Neural cell (in vitro differentiated cells): ENCODE data around the gene GASK1A.

Experiments
- EP300 ChIP-seq: fragments of 450-650 bp; conservative IDR thresholded peaks from 2 replicates; pipeline ENCODE4 v1.6.1; 2014; ENCODE audit warnings: antibody characterized with exemption, mild to moderate bottlenecking, moderate library complexity; ENCODE audit not compliant: poor library complexity, severe bottlenecking
- MXI1 ChIP-seq: fragments of 450-650 bp; conservative IDR thresholded peaks from 2 replicates; pipeline ENCODE4 v1.6.1; 2014; ENCODE audit warnings: antibody characterized with exemption, mild to moderate bottlenecking; ENCODE audit not compliant: poor library complexity, severe bottlenecking
- POLR2AphosphoS5 ChIP-seq: IDR thresholded peaks from 2 replicates; pipeline ENCODE4 v1.6.1; 2012
- RAD21 ChIP-seq: fragments of 450-650 bp; conservative IDR thresholded peaks from 2 replicates; pipeline ENCODE4 v1.6.1; 2014; ENCODE audit warnings: antibody characterized with exemption, mild to moderate bottlenecking, moderate library complexity
- TAF1 ChIP-seq: IDR thresholded peaks from 2 replicates; pipeline ENCODE4 v1.6.1; 2012; ENCODE audit warnings: low read depth
- TF ChIP-seq, protein P1 (sequence below): fragments of 450-650 bp; IDR thresholded peaks from 2 replicates; pipeline ENCODE4 v1.5.1; 2014; ENCODE audit warnings: antibody characterized with exemption, mild to moderate bottlenecking, moderate library complexity; ENCODE audit not compliant: poor library complexity, severe bottlenecking
- TF ChIP-seq, protein P2 (sequence below): IDR thresholded peaks from 2 replicates; pipeline ENCODE4 v1.6.1; 2012; ENCODE audit warnings: borderline replicate concordance

DNA sequence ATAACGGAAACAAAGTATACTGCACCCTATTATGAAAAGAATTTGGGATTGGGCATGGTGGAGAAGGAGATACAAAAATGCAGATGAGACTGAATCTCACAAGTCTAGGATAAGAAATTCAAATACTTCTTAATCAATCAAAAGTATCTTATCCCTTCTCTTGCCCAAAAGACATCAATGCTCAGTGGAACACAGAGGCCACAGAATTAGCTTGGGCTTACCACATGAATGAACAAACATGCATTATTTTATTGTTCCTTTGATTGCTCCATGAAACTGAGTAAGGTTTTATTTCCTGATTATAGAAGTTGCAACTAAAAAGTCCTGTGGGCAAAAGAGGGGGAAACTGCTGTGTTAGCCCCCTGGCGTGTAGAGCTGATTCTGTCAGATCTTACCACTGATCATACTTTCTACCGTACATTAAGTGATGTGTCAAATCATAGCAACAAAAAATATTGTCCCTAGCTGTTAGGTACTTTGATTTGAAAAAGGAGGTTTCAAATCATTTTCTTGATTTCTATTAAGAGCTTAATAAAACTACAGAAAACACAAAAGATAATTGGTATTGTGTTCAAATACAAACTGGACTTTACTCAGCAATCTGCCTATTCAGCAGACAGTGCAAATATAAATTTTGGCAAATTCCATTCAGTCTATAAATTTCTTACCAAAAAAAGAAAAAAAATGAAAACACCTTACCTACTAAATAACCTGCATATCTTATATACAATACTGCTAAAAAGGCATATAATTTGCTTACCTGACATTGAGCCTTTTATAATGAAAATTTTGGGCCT lies 7.9 kb upstream of the GASK1A start:
- TF ChIP-seq, protein P1, sequence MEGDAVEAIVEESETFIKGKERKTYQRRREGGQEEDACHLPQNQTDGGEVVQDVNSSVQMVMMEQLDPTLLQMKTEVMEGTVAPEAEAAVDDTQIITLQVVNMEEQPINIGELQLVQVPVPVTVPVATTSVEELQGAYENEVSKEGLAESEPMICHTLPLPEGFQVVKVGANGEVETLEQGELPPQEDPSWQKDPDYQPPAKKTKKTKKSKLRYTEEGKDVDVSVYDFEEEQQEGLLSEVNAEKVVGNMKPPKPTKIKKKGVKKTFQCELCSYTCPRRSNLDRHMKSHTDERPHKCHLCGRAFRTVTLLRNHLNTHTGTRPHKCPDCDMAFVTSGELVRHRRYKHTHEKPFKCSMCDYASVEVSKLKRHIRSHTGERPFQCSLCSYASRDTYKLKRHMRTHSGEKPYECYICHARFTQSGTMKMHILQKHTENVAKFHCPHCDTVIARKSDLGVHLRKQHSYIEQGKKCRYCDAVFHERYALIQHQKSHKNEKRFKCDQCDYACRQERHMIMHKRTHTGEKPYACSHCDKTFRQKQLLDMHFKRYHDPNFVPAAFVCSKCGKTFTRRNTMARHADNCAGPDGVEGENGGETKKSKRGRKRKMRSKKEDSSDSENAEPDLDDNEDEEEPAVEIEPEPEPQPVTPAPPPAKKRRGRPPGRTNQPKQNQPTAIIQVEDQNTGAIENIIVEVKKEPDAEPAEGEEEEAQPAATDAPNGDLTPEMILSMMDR: no peak
- no peak for TF ChIP-seq EP300
- TF ChIP-seq POLR2AphosphoS5: no peak
- TF ChIP-seq, protein P2, sequence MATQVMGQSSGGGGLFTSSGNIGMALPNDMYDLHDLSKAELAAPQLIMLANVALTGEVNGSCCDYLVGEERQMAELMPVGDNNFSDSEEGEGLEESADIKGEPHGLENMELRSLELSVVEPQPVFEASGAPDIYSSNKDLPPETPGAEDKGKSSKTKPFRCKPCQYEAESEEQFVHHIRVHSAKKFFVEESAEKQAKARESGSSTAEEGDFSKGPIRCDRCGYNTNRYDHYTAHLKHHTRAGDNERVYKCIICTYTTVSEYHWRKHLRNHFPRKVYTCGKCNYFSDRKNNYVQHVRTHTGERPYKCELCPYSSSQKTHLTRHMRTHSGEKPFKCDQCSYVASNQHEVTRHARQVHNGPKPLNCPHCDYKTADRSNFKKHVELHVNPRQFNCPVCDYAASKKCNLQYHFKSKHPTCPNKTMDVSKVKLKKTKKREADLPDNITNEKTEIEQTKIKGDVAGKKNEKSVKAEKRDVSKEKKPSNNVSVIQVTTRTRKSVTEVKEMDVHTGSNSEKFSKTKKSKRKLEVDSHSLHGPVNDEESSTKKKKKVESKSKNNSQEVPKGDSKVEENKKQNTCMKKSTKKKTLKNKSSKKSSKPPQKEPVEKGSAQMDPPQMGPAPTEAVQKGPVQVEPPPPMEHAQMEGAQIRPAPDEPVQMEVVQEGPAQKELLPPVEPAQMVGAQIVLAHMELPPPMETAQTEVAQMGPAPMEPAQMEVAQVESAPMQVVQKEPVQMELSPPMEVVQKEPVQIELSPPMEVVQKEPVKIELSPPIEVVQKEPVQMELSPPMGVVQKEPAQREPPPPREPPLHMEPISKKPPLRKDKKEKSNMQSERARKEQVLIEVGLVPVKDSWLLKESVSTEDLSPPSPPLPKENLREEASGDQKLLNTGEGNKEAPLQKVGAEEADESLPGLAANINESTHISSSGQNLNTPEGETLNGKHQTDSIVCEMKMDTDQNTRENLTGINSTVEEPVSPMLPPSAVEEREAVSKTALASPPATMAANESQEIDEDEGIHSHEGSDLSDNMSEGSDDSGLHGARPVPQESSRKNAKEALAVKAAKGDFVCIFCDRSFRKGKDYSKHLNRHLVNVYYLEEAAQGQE: no peak
- no peak for TF ChIP-seq RAD21
- no peak for TF ChIP-seq MXI1
- no peak for TF ChIP-seq TAF1
